HUES48 (cell line): ENCODE results near the gene C1QTNF12.

ENCODE experiments used
- H3K27ac ChIP-seq: one replicate; pipeline ENCODE4 v1.7.0; 2013; ENCODE audit warnings: low read depth, low read length, inconsistent platforms
- H3K27me3 ChIP-seq: 2 replicates; pipeline ENCODE4 v1.6.1; 2013; ENCODE audit warnings: mild to moderate bottlenecking, low read length; ENCODE audit not compliant: control insufficient read depth, insufficient read depth
- H3K36me3 ChIP-seq: 2 replicates; pipeline ENCODE4 v1.6.1; 2013; ENCODE audit warnings: low read length; ENCODE audit not compliant: control insufficient read depth, insufficient read depth
- H3K4me1 ChIP-seq: 2 replicates; pipeline ENCODE4 v1.6.1; 2013; ENCODE audit warnings: mild to moderate bottlenecking, low read length; ENCODE audit not compliant: control insufficient read depth, insufficient read depth
- H3K4me3 ChIP-seq: 2 replicates; pipeline ENCODE4 v1.5.1; 2013; ENCODE audit warnings: mild to moderate bottlenecking, low read depth, low read length
- H3K9ac ChIP-seq: 2 replicates; pipeline ENCODE4 v1.6.1; 2013; ENCODE audit warnings: mild to moderate bottlenecking, low read depth, low read length, moderate library complexity
- H3K9me3 ChIP-seq: 2 replicates; pipeline ENCODE4 v1.6.1; 2013; ENCODE audit warnings: low read length; ENCODE audit not compliant: control insufficient read depth, insufficient read depth

Gene C1QTNF12

DNA sequence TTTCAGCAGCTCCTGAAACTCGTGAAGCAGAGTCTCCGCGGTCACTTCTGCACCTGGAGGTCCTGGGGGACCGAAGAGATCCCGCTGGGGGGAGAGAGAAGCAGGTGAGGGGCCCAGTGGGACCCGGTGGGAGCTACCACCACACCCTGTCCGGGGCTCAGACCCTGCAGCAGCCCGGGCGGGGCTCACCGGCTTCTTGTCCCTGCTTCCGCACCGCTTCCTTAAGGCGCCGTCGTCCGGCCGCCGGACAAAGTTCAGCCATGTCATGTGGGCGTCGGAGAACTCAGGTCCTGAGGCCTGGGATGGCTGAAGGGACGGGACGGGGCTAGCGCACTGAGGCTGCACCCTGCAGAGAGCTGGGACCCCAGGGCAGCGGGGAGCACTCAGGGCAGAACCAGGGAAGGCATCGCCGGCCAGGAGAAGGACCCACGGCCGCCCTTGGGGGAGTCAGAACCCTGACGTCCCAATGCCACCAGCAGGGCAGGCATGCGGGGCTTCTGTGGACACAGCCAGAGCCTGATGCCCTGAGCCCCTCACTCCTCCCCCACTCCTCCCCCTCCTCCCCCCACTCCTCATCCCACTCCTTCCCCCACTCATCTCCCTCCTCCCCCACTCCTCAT, 2.2 kb downstream of the C1QTNF12 start:
- H3K27ac ChIP-seq = no peak overlapping the region
- H3K36me3 ChIP-seq = no peaks in the 10 kb centered on the region
- no peak overlapping the region for H3K4me3 ChIP-seq
- no peaks in the 10 kb centered on the region for H3K9me3 ChIP-seq
- no peaks in the 10 kb centered on the region for H3K4me1 ChIP-seq
- peaks cover 18% of the 10 kb centered on the region; the same call in 1 of the 2 replicates for H3K27me3 ChIP-seq
- no peak overlapping the region for H3K9ac ChIP-seq

- Histone ChIP-seq H3K4me3 (no peak overlapping the region), H3K27me3 (peaks cover 18% of the 10 kb centered on the region; the same call in 1 of the 2 replicates), H3K27ac (no peak overlapping the region), H3K9me3 (no peaks in the 10 kb centered on the region), H3K4me1 (no peaks in the 10 kb centered on the region), H3K36me3 (no peaks in the 10 kb centered on the region), H3K9ac (no peak overlapping the region)
These were observed 2.7 kb downstream of the C1QTNF12 start for GRCh38 chr1:1243807-1244191.

GRCh38 chr1:1243266-1243660, 3.3 kb downstream of the C1QTNF12 start:
- Histone ChIP-seq H3K9ac (no peak overlapping the region), H3K4me3 (no peak overlapping the region), H3K27me3 (peaks cover 18% of the 10 kb centered on the region; the same call in 1 of the 2 replicates), H3K27ac (no peak overlapping the region), H3K36me3 (no peaks in the 10 kb centered on the region), H3K9me3 (no peaks in the 10 kb centered on the region), H3K4me1 (no peaks in the 10 kb centered on the region)

DNA sequence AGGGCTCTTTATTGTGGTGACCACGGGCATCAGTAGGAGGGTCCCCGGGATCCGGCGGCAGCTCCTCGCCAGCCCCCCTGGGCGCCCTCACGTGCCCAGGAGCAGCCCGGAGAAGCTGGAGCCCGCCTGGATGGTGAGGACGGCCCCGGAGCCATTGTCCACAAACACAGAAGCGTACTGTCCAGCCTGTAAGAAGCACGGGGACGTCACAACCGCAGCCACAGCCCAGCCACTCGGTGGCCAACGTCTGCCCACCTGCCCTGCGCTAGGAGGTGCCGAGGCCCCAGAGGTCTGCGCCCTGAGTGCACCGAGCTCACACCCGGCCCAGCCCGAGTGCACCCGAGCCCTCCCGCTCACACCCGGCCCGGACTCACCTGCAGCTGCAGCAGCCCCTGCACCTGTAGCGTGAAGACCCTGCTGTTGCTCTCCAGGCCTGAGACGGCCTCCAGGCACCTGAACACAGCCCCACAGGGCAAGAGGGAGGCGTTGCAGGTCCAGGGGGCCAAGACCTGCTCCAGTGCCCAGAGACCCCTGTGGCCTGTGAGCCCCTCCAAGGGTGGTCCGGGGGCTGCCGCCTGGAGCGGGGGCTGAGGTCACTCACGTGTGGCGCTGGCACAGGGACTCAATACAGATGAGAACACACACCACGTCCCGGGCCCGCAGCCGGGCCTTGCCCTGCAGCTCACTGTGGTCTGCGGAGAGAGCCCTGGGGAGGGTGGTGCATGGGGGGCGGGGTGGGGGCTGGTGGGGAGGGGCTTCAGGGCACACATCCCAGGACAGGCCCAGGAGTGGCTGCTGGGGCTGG, 3.9 kb downstream of the C1QTNF12 start:
- no peaks in the 10 kb centered on the region for H3K4me1 ChIP-seq
- H3K27me3 ChIP-seq = peaks cover 14% of the 10 kb centered on the region; the same call in 1 of the 2 replicates
- no peak overlapping the region for H3K9ac ChIP-seq
- no peaks in the 10 kb centered on the region for H3K36me3 ChIP-seq
- H3K27ac ChIP-seq = no peak overlapping the region
- H3K4me3 ChIP-seq = no peak overlapping the region
- no peaks in the 10 kb centered on the region for H3K9me3 ChIP-seq

GRCh38 chr1:1241588-1242219, 4.8 kb downstream of the C1QTNF12 start:
- no peaks in the 10 kb centered on the region for H3K4me1 ChIP-seq
- H3K27ac ChIP-seq = no peak overlapping the region
- no peak overlapping the region for H3K4me3 ChIP-seq
- H3K9ac ChIP-seq = no peak overlapping the region
- H3K36me3 ChIP-seq = no peaks in the 10 kb centered on the region
- peaks cover 6% of the 10 kb centered on the region; the same call in 1 of the 2 replicates for H3K27me3 ChIP-seq
- no peaks in the 10 kb centered on the region for H3K9me3 ChIP-seq

DNA sequence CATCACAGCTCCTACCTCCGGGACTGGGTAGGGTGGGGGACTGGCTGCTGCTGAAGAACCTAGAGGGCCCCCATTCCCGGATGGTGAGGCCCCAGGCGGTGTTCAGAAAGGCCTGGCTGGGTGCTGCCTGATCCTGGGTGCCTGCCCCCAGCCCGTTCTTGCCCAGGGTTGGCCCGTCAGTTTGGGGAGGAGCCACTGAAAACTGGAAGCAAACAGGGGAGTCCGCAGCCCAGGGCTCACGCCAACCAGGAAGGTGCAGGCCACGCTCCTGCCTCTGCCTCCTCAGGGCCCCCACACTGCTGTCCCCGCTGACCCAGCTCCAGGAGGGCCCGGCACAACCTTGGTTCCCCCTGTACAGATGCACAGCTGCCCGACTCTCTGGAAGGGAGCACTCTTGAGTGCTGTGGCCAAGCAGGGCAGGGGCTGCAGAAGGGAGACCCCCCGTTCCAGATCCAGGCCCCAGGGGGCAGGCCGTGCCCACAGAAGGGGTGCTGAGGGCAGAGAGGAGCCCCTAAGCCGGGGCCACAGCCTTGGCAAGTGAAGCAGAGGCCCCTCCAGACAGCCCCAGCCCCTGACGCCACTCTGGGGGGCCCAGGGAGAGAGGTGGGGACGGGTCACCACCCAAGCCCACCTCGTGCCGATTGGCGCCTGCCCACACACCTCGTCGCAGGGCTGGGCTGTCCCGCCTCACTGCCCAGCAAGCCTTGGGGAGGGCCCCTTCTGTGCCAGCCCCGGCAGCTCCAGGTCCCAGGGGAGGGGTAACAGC, 5.5 kb downstream of the C1QTNF12 start:
- Histone ChIP-seq H3K4me3 (no peak overlapping the region), H3K9ac (no peak overlapping the region), H3K36me3 (no peaks in the 10 kb centered on the region), H3K4me1 (no peaks in the 10 kb centered on the region), H3K9me3 (no peaks in the 10 kb centered on the region), H3K27me3 (no peaks in the 10 kb centered on the region), H3K27ac (no peak overlapping the region)

DNA sequence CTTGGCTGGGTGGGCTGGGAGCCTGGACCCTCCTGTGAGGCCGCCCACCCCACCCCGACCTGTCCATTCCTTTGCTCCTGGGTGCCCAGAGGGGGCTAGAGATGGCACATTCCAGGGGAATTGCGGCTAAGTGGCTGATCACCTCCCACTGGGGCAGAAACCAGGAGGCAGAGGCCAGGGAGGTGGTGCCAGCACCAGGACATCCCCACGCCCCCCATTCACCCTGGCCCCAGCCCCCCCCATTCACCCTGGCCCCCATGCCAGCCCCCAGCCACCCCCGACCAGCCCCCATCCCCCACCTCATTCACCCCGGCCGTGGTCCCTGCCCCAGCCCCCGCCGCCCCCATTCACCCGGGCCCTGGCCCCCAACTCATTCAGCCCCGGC, 6.2 kb downstream of the C1QTNF12 start:
- Histone ChIP-seq H3K4me3 (no peak overlapping the region), H3K9me3 (no peaks in the 10 kb centered on the region), H3K36me3 (no peaks in the 10 kb centered on the region), H3K27ac (no peak overlapping the region), H3K4me1 (no peaks in the 10 kb centered on the region), H3K27me3 (no peaks in the 10 kb centered on the region), H3K9ac (no peak overlapping the region)

DNA sequence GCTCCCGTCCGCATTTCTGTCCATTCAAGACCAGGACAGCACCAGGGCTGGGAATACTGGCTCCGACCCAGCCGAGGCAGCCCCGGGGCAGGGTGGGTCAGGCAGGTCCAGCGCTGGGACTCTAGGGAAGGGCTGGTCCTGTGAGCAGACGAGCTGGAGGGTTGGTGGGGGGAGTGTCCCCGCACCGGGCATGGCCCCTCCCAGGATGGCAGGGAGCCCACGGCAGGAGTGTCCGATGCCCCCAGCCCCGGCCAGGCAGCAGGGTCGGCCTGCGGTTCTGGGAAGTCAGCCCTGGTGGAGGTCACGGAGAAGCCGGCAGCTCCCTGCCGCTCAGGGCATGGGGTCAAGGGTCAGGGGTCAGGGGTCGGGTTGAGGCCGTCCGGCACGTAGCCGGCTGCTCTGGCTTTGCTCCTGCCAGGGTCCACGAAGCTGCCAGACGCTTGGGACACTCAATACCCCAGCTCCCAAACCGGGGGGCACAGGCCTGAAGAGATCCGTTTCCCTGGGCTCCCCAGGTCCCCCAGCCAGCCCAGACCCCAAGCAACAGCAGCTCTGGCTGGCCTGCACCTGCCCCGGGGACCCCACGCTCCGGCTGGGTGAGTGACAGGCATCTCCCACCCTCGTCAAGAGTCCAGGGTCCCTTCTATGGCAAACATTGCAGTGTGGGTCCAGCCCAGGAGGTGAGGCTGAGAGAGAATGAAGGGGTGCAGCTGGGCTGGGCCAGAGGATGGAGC, 6.7 kb downstream of the C1QTNF12 start:
- H3K9ac ChIP-seq = no peak overlapping the region
- no peaks in the 10 kb centered on the region for H3K9me3 ChIP-seq
- peaks cover under 1% of the 10 kb centered on the region; the same call in 1 of the 2 replicates for H3K36me3 ChIP-seq
- no peak overlapping the region for H3K27ac ChIP-seq
- no peaks in the 10 kb centered on the region for H3K27me3 ChIP-seq
- no peaks in the 10 kb centered on the region for H3K4me1 ChIP-seq
- no peak overlapping the region for H3K4me3 ChIP-seq

DNA sequence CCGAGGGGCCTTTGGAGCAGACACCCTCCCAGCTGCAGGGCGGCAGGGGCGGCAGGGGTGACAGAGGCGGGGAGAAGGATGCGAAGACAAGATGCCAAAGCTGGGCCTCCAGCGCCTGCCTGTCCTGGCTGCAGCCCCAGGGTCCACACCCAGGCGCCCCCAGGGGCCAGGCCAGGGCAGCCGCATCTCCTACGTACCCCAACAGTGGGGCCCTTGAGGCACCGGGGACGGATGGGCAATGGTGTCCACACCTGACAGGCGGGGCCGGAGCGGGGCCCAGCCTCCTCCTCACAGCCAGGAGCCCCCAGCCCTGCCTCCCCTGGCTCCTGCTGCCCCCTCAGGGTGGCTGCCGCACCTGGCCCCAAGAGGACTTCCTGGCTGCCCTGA, 7.3 kb downstream of the C1QTNF12 start:
- peaks cover 6% of the 10 kb centered on the region for H3K36me3 ChIP-seq
- no peak overlapping the region for H3K4me3 ChIP-seq
- no peaks in the 10 kb centered on the region for H3K27me3 ChIP-seq
- no peaks in the 10 kb centered on the region for H3K9me3 ChIP-seq
- no peak overlapping the region for H3K9ac ChIP-seq
- H3K4me1 ChIP-seq = no peaks in the 10 kb centered on the region
- H3K27ac ChIP-seq = no peak overlapping the region

- H3K9ac ChIP-seq = no peak overlapping the region
- no peaks in the 10 kb centered on the region for H3K9me3 ChIP-seq
- peaks cover 11% of the 10 kb centered on the region for H3K36me3 ChIP-seq
- no peak overlapping the region for H3K27ac ChIP-seq
- H3K27me3 ChIP-seq = no peaks in the 10 kb centered on the region
- no peak overlapping the region for H3K4me3 ChIP-seq
- H3K4me1 ChIP-seq = no peaks in the 10 kb centered on the region
These were observed 7.8 kb downstream of the C1QTNF12 start for GRCh38 chr1:1238702-1239178.
